ENCODE data around the gene PIP5K1C.

- TF ChIP-seq CTCF (IDR thresholded peaks at IDR 0.05) = no peak
- no peak for TF ChIP-seq POLR2AphosphoS5 (IDR thresholded peaks at IDR 0.05)
- no peak for TF ChIP-seq POLR2A (IDR thresholded peaks at IDR 0.05)
Observed at GRCh38 chr19:3679581-3679980, 20.7 kb downstream of the PIP5K1C start.

All from breast epithelium (tissue), 3 donors.